B cell (primary cell): ENCODE data around the gene ITGB8. TPM values are rescaled to one million over a fixed set of nuclear protein-coding genes. Genes with fewer than 3 reads are reported as not detected.

Source experiments
- ATAC-seq: fragments of 200-7000 bp; cut with Tn5 transposase; one replicate; pipeline ENCODE4 v1.10.0; 2021; ENCODE audit warnings: low read depth, mild to moderate bottlenecking, moderate number of reproducible peaks, moderate library complexity
- CTCF ChIA-PET: fragments of 350-600 bp; sonication (Branson Sonifier 250); formaldehyde crosslinking; loops from one replicate; lab custom pipeline; 2021; ENCODE audit warnings: antibody characterized with exemption, inconsistent platforms; lab: Charles Lee
- POLR2A ChIA-PET: fragments of 350-600 bp; sonication (Branson Sonifier 250); formaldehyde crosslinking; loops from one replicate; lab custom pipeline; 2021; ENCODE audit warnings: antibody characterized with exemption; lab: Charles Lee
- DNase-seq: peaks from one replicate; pipeline ENCODE4 v3.0.0; 2013
- H2AFZ ChIP-seq: 2 replicates; pipeline ENCODE4 v1.6.1; 2012; ENCODE audit warnings: mild to moderate bottlenecking, low read depth, low read length; ENCODE audit not compliant: insufficient read depth, poor library complexity, severe bottlenecking
- H3K27ac ChIP-seq, 2 donors: 1 replicate in 1 of 2; 2 replicates in 1 of 2; pipeline ENCODE4 v1.5.1; 2012 to 2013; ENCODE audit warnings: low read length in 2 of 2, mild to moderate bottlenecking in 2 of 2, moderate library complexity in 1 of 2
- H3K27me3 ChIP-seq, 4 experiments: fragments of 200-600 bp in 1 of 4; sonication (generic) in 1 of 4; replicated peaks in 1 of 4; 1 replicate in 2 of 4; 2 replicates in 2 of 4; pipeline versions ENCODE4 v1.6.1 to v1.7.0; 2013 to 2016; ENCODE audit warnings: low read length in 3 of 4, mild to moderate bottlenecking in 2 of 4, mixed read lengths in 1 of 4, moderate library complexity in 1 of 4; ENCODE audit not compliant: insufficient read depth in 4 of 4, control insufficient read depth in 3 of 4; ENCODE audit errors: control extremely low read depth in 1 of 4
- H3K36me3 ChIP-seq, 2 experiments: replicated peaks in 1 of 2; 1 replicate in 1 of 2; 2 replicates in 1 of 2; pipeline versions ENCODE4 v1.6.1 to v1.7.1; 2013; ENCODE audit warnings: low read length in 1 of 2; ENCODE audit not compliant: insufficient read depth in 2 of 2, control insufficient read depth in 1 of 2; ENCODE audit errors: control extremely low read depth in 1 of 2, extremely low read depth in 1 of 2
- H3K4me1 ChIP-seq, 2 donors: fragments of 200-600 bp in 1 of 2; sonication (generic) in 1 of 2; 1 replicate in 1 of 2; 2 replicates in 1 of 2; pipeline versions ENCODE4 v1.5.1 to v1.6.1; 2013 to 2017; ENCODE audit warnings: low read length in 2 of 2; ENCODE audit not compliant: control insufficient read depth in 2 of 2, insufficient read depth in 2 of 2
- H3K4me2 ChIP-seq: replicated peaks from 2 replicates; pipeline ENCODE3; 2012; ENCODE audit warnings: mild to moderate bottlenecking, low read depth, low read length; ENCODE audit not compliant: poor library complexity, severe bottlenecking
- H3K4me3 ChIP-seq, 5 experiments: fragments of 200-600 bp in 1 of 5; sonication (generic) in 1 of 5; 1 replicate in 3 of 5; 2 replicates in 2 of 5; pipeline versions ENCODE4 v1.5.1 to v1.7.0; 2011 to 2016; ENCODE audit warnings: low read length in 4 of 5, mild to moderate bottlenecking in 4 of 5, low read depth in 2 of 5, control low read depth in 1 of 5, moderate library complexity in 1 of 5; ENCODE audit not compliant: insufficient read depth in 1 of 5; ENCODE audit errors: control extremely low read depth in 1 of 5, extremely low read depth in 1 of 5
- H3K79me2 ChIP-seq: fragments of 200-600 bp; sonication (generic); one replicate; pipeline ENCODE4 v1.6.0; 2016; ENCODE audit warnings: low read length; ENCODE audit not compliant: control insufficient read depth, insufficient read depth
- H3K9ac ChIP-seq: fragments of 200-600 bp; sonication (generic); 2 replicates; pipeline ENCODE4 v1.6.1; 2017; ENCODE audit warnings: mild to moderate bottlenecking, low read length, moderate library complexity
- H3K9me3 ChIP-seq, 3 donors: one replicate each; pipeline versions ENCODE4 v1.6.1 to v1.7.1; 2013; ENCODE audit warnings: low read length in 2 of 3; ENCODE audit not compliant: control insufficient read depth in 2 of 3, insufficient read depth in 1 of 3; ENCODE audit errors: control extremely low read depth in 1 of 3
- H4K20me1 ChIP-seq: 2 replicates; pipeline ENCODE4 v1.6.0; 2012; ENCODE audit warnings: mild to moderate bottlenecking, low read length; ENCODE audit not compliant: insufficient read depth, control insufficient read depth, poor library complexity, severe bottlenecking
- H3K27ac Mint-ChIP-seq: one replicate; pipeline ENCODE4 v1.8.0; 2021; ENCODE audit warnings: mixed read lengths
- H3K27me3 Mint-ChIP-seq: one replicate; pipeline ENCODE4 v1.8.0; 2021; ENCODE audit warnings: mixed read lengths
- H3K4me1 Mint-ChIP-seq: one replicate; pipeline ENCODE4 v1.8.0; 2021; ENCODE audit warnings: mixed read lengths
- H3K4me3 Mint-ChIP-seq: one replicate; pipeline ENCODE4 v1.8.0; 2021; ENCODE audit warnings: mixed read lengths
- H3K9me3 Mint-ChIP-seq: one replicate; pipeline ENCODE4 v1.8.0; 2022; ENCODE audit warnings: mixed read lengths; ENCODE audit not compliant: insufficient read depth
- CTCF ChIP-seq: fragments of 200-600 bp; IDR thresholded peaks from one replicate; pipeline ENCODE4 v1.8.0; 2022; ENCODE audit warnings: antibody characterized with exemption, mild to moderate bottlenecking
- EZH2 ChIP-seq: IDR thresholded peaks from 2 replicates; pipeline ENCODE4 v1.6.1; 2012; ENCODE audit warnings: borderline replicate concordance, low read depth, mild to moderate bottlenecking, moderate library complexity, low read length; ENCODE audit not compliant: insufficient read depth, poor library complexity, severe bottlenecking
- WGBS: methylation state at CpG from one replicate; pipeline ENCODE4 v1.1.5; 2013; ENCODE audit warnings: missing lambda C conversion rate; ENCODE audit not compliant: insufficient coverage; 5-methylcytosine and 5-hydroxymethylcytosine counted together
- intact Hi-C: fragments of 100-400 bp; cut with micrococcal nuclease; formaldehyde crosslinking; loops from one replicate; pipeline ENCODE4 v1.10.0; 2022
- polyA plus RNA-seq: library from polyadenylated mRNA; depleted of rRNA; stranded (reverse); fragments of >200 nt; gene quantifications from 2 replicates; pipeline ENCODE4 v1.2.3, GENCODE V29; 2012
- total RNA-seq, 2 donors: library from RNA; stranded (reverse); fragments of 120-200 nt in 1 of 2; gene quantifications; 1 replicate in 1 of 2; 2 replicates in 1 of 2; pipeline versions ENCODE4 v1.2.3 to v1.2.4, GENCODE V29; 2013 to 2022

ITGB8 gene
- total and polyA plus RNA-seq, 2 donors (not counting 1 experiment from before 2014, with no cell fraction given): 0.01 to 0.30 TPM

- ChIA-PET POLR2A (no interaction called here), CTCF (interaction anchor here (0.8 kb wide), 1 partner anchor 146 kb away, joined by 5 read pairs; no protein-coding TSS in a partner anchor)
- TF ChIP-seq EZH2 (no peak), CTCF (no peak)
Measured at GRCh38 chr7:20318933-20319332, 11.8 kb upstream of the ITGB8 start.

GRCh38 chr7:20320322-20320721, 10.4 kb upstream of the ITGB8 start:
- Mint-ChIP-seq H3K27ac (no peak overlapping the region), H3K4me3 (no peak overlapping the region), H3K27me3 (no peaks in the 10 kb centered on the region), H3K4me1 (no peaks in the 10 kb centered on the region), H3K9me3 (no peaks in the 10 kb centered on the region)
- Histone ChIP-seq H4K20me1 (no peaks in the 10 kb centered on the region), H3K9me3 (no peaks in the 10 kb centered on the region), H3K4me1 (no peaks in the 10 kb centered on the region), H2AFZ (no peak overlapping the region), H3K27me3 (no peaks in the 10 kb centered on the region), H3K9ac (no peak overlapping the region), H3K4me2 (no peak overlapping the region), H3K36me3 (no peaks in the 10 kb centered on the region), H3K4me3 (no peak overlapping the region), H3K27ac (no peak overlapping the region), H3K79me2 (no peaks in the 10 kb centered on the region)
- no peak for TF ChIP-seq EZH2
- no peak for TF ChIP-seq CTCF
- WGBS: 100% methylated on average over 1 of the region's 3 CpGs
- CTCF ChIA-PET: interaction anchor here (0.8 kb wide), 1 partner anchor 16 kb away, joined by 3 read pairs; no protein-coding TSS in a partner anchor
- DNase-seq: no peak
- ATAC-seq: no peak
- POLR2A ChIA-PET: no interaction called here
- intact Hi-C loops: no loop called here

More at GRCh38 chr7:20318933-20319332, 11.8 kb upstream of the ITGB8 start:
- Mint-ChIP-seq H3K4me3 (no peak overlapping the region), H3K9me3 (no peaks in the 10 kb centered on the region), H3K4me1 (no peaks in the 10 kb centered on the region), H3K27ac (no peak overlapping the region), H3K27me3 (no peaks in the 10 kb centered on the region)
- Histone ChIP-seq H3K36me3 (no peaks in the 10 kb centered on the region), H3K9me3 (no peaks in the 10 kb centered on the region), H3K27me3 (no peaks in the 10 kb centered on the region), H4K20me1 (no peaks in the 10 kb centered on the region), H3K4me3 (no peak overlapping the region), H3K4me1 (no peaks in the 10 kb centered on the region), H3K27ac (no peak overlapping the region), H2AFZ (no peak overlapping the region), H3K4me2 (no peak overlapping the region), H3K79me2 (no peaks in the 10 kb centered on the region), H3K9ac (no peak overlapping the region)
- 82% methylated on average over 5 of the region's 6 CpGs for WGBS
- DNase-seq (no peak), ATAC-seq (no peak)
- intact Hi-C loops: loop anchor here (1.0 kb wide), 1 partner anchor 8 kb away; no protein-coding TSS in a partner anchor
